IMR-90 (cell line): ENCODE data around the gene ITPR2. TPM values are rescaled to one million over a fixed set of nuclear protein-coding genes. Genes with fewer than 3 reads are reported as not detected.

Experiments used
- ATAC-seq: fragments of 200-7000 bp; cut with Tn5 transposase; 2 replicates; pipeline ENCODE4 v1.9.1; 2020; ENCODE audit warnings: low read depth, mild to moderate bottlenecking, moderate library complexity
- BruUV-seq: library from RNA; stranded (reverse); fragments of 400-500 nt; replicated peaks from 2 replicates; lab custom pipeline; 2021; lab: Mats Ljungman, UMichigan
- CTCF ChIA-PET: fragments of 300-600 bp; formaldehyde crosslinking; extraction: SDS; loops from one replicate; lab custom pipeline; 2021; ENCODE audit warnings: antibody characterized with exemption; lab: Yijun Ruan, JAX
- POLR2A ChIA-PET: fragments of 300-600 bp; sonication (Branson Sonifier 250); formaldehyde crosslinking; loops from one replicate; lab custom pipeline; 2022; ENCODE audit warnings: antibody characterized with exemption; ENCODE audit not compliant: unreplicated experiment; lab: Charles Lee
- DNase-seq: peaks from one replicate; pipeline ENCODE4 v3.0.0; 2013
- H2AFZ ChIP-seq: replicated peaks from 2 replicates; pipeline ENCODE3; 2013; ENCODE audit warnings: low read length, mild to moderate bottlenecking; ENCODE audit not compliant: poor library complexity
- H2AK5ac ChIP-seq: 2 replicates; pipeline ENCODE4 v1.6.1; 2013; ENCODE audit warnings: low read depth, low read length, inconsistent platforms
- H2AK9ac ChIP-seq: replicated peaks from 2 replicates; pipeline ENCODE3; 2013; ENCODE audit warnings: mild to moderate bottlenecking, low read depth, low read length, moderate library complexity; ENCODE audit not compliant: poor library complexity
- H2BK120ac ChIP-seq: 2 replicates; pipeline ENCODE4 v1.6.1; 2013; ENCODE audit warnings: low read depth, low read length, inconsistent platforms
- H2BK15ac ChIP-seq: 3 replicates; pipeline ENCODE4 v1.6.1; 2013; ENCODE audit warnings: low read depth, low read length, inconsistent platforms
- H2BK20ac ChIP-seq: 2 replicates; pipeline ENCODE4 v1.6.1; 2013; ENCODE audit warnings: low read depth, mild to moderate bottlenecking, inconsistent platforms, low read length, moderate library complexity
- H2BK5ac ChIP-seq: 2 replicates; pipeline ENCODE4 v1.6.1; 2013; ENCODE audit warnings: mild to moderate bottlenecking, low read depth, low read length, inconsistent platforms; ENCODE audit not compliant: poor library complexity, severe bottlenecking
- H3K14ac ChIP-seq: replicated peaks from 2 replicates; pipeline ENCODE4 v1.6.1; 2013; ENCODE audit warnings: low read depth, low read length, inconsistent platforms
- H3K18ac ChIP-seq: 2 replicates; pipeline ENCODE4 v1.6.1; 2013; ENCODE audit warnings: low read depth, low read length, control low read depth
- H3K23ac ChIP-seq: 2 replicates; pipeline ENCODE4 v1.6.1; 2013; ENCODE audit warnings: low read depth, low read length, inconsistent platforms
- H3K27ac ChIP-seq: 2 replicates; pipeline ENCODE4 v1.5.1; 2013; ENCODE audit warnings: mild to moderate bottlenecking, control low read depth, low read length; ENCODE audit not compliant: insufficient read depth
- H3K27me3 ChIP-seq: 2 replicates; pipeline ENCODE4 v1.6.1; 2013; ENCODE audit warnings: low read length; ENCODE audit not compliant: control insufficient read depth, insufficient read depth
- H3K36me3 ChIP-seq: 2 replicates; pipeline ENCODE4 v1.6.1; 2013; ENCODE audit warnings: low read length, mixed read lengths; ENCODE audit not compliant: control insufficient read depth, insufficient read depth
- H3K4ac ChIP-seq: 2 replicates; pipeline ENCODE4 v1.6.1; 2013; ENCODE audit warnings: low read depth, low read length, inconsistent platforms
- H3K4me1 ChIP-seq: 2 replicates; pipeline ENCODE4 v1.6.1; 2013; ENCODE audit warnings: low read length, mixed read lengths; ENCODE audit not compliant: control insufficient read depth, insufficient read depth
- H3K4me2 ChIP-seq: 2 replicates; pipeline ENCODE4 v1.6.1; 2013; ENCODE audit warnings: low read depth, mild to moderate bottlenecking, control low read depth, low read length, moderate library complexity
- H3K4me3 ChIP-seq: 2 replicates; pipeline ENCODE4 v1.5.1; 2013; ENCODE audit warnings: low read depth, mild to moderate bottlenecking, control low read depth, low read length, moderate library complexity; ENCODE audit not compliant: insufficient read depth
- H3K56ac ChIP-seq: 2 replicates; pipeline ENCODE4 v1.6.1; 2013; ENCODE audit warnings: low read length, inconsistent platforms; ENCODE audit not compliant: insufficient read depth; ENCODE audit errors: extremely low read depth
- H3K79me1 ChIP-seq, 2 experiments: 2 replicates each; pipeline ENCODE4 v1.6.1; 2013; ENCODE audit warnings: low read length in 2 of 2, inconsistent platforms in 1 of 2, low read depth in 1 of 2
- H3K9ac ChIP-seq: 2 replicates; pipeline ENCODE4 v1.6.1; 2013; ENCODE audit warnings: low read depth, low read length, control low read depth
- H3K9me1 ChIP-seq: 2 replicates; pipeline ENCODE4 v1.6.1; 2013; ENCODE audit warnings: low read length, inconsistent platforms; ENCODE audit not compliant: insufficient read depth
- H3K9me3 ChIP-seq: 2 replicates; pipeline ENCODE4 v1.6.1; 2013; ENCODE audit warnings: low read length; ENCODE audit not compliant: control insufficient read depth, insufficient read depth
- H4K20me1 ChIP-seq: 2 replicates; pipeline ENCODE4 v1.6.1; 2013; ENCODE audit warnings: low read length, inconsistent platforms; ENCODE audit not compliant: insufficient read depth
- H4K5ac ChIP-seq: 2 replicates; pipeline ENCODE4 v1.6.1; 2013; ENCODE audit warnings: mild to moderate bottlenecking, low read depth, low read length, control low read depth
- H4K8ac ChIP-seq, 2 experiments: 2 replicates each; pipeline ENCODE4 v1.6.1; 2013; ENCODE audit warnings: low read depth in 2 of 2, low read length in 2 of 2, control low read depth in 1 of 2, inconsistent platforms in 1 of 2
- H4K91ac ChIP-seq: 2 replicates; pipeline ENCODE4 v1.6.1; 2013; ENCODE audit warnings: low read depth, low read length, inconsistent platforms; ENCODE audit not compliant: insufficient read depth
- BHLHE40 ChIP-seq: fragments of 150-350 bp; IDR thresholded peaks from 2 replicates; pipeline ENCODE4 v1.6.1; 2016; ENCODE audit warnings: mild to moderate bottlenecking, low read depth, low read length
- CEBPB ChIP-seq: IDR thresholded peaks from 2 replicates; pipeline ENCODE4 v1.6.1; 2012; ENCODE audit warnings: low read depth, low read length, improper control_type of control experiment
- CHD1 ChIP-seq: IDR thresholded peaks from 2 replicates; pipeline ENCODE4 v1.6.1; 2012; ENCODE audit warnings: low read depth, low read length, improper control_type of control experiment
- FOS ChIP-seq: fragments of 150-350 bp; IDR thresholded peaks from 2 replicates; pipeline ENCODE4 v1.6.1; 2016; ENCODE audit warnings: low read depth, low read length
- MAFK ChIP-seq: IDR thresholded peaks from 2 replicates; pipeline ENCODE4 v1.6.1; 2012; ENCODE audit warnings: low read depth, low read length, improper control_type of control experiment
- MAZ ChIP-seq: IDR thresholded peaks from 2 replicates; pipeline ENCODE4 v1.6.1; 2012; ENCODE audit warnings: low read depth, mild to moderate bottlenecking, low read length, improper control_type of control experiment, moderate library complexity, borderline replicate concordance
- MXI1 ChIP-seq: IDR thresholded peaks from 2 replicates; pipeline ENCODE4 v1.6.1; 2012; ENCODE audit warnings: low read depth, mild to moderate bottlenecking, low read length, moderate library complexity, borderline replicate concordance
- NFE2L2 ChIP-seq: fragments of 150-350 bp; IDR thresholded peaks from 2 replicates; pipeline ENCODE4 v1.6.1; 2016; ENCODE audit warnings: low read depth, mild to moderate bottlenecking, low read length
- POLR2A ChIP-seq: IDR thresholded peaks from 2 replicates; pipeline ENCODE4 v1.6.1; 2012; ENCODE audit warnings: mild to moderate bottlenecking, low read depth, low read length
- RAD21 ChIP-seq: IDR thresholded peaks from 2 replicates; pipeline ENCODE4 v1.6.1; 2012; ENCODE audit warnings: low read length, improper control_type of control experiment
- RCOR1 ChIP-seq: IDR thresholded peaks from 2 replicates; pipeline ENCODE4 v1.6.1; 2012; ENCODE audit warnings: mild to moderate bottlenecking, low read length, improper control_type of control experiment; ENCODE audit not compliant: insufficient replicate concordance
- whole genome bisulfite sequencing, 2 experiments: methylation state at CpG; one replicate each; pipeline versions ENCODE4 v1.1.5 to v1.1.7; 2013; ENCODE audit warnings: missing lambda C conversion rate in 2 of 2; ENCODE audit not compliant: insufficient read length in 1 of 2; ENCODE audit errors: extremely low coverage in 2 of 2; 5-methylcytosine and 5-hydroxymethylcytosine counted together
- dilution Hi-C: fragments of 300-500 bp; cut with HindIII; formaldehyde crosslinking; loops from one replicate; pipeline ENCODE4 v1.14.3; 2018; ENCODE audit warnings: low sequenced_read_pairs; ENCODE audit not compliant: unreplicated experiment
- in situ Hi-C: fragments of 300-500 bp; cut with MboI; formaldehyde crosslinking; loops from 3 replicates; pipeline ENCODE4 v1.14.3; 2019; ENCODE audit warnings: low sequenced_read_pairs, inconsistent platforms, mixed read lengths
- intact Hi-C: fragments of 100-400 bp; cut with micrococcal nuclease; formaldehyde crosslinking; loops from 2 replicates; pipeline ENCODE4 v1.10.0; 2022
- polyA plus RNA-seq, 3 experiments: library from polyadenylated mRNA; depleted of rRNA; stranded (reverse); fragments of >200 nt; gene quantifications; 2 replicates each; pipeline ENCODE4 v1.2.3, GENCODE V29; 2012; ENCODE audit warnings: low replicate concordance in 1 of 3
- total RNA-seq: library from RNA; depleted of rRNA; stranded (reverse); fragments of >200 nt; gene quantifications from 2 replicates; pipeline ENCODE4 v1.2.3, GENCODE V29; 2012
- TF ChIP-seq, protein P1 (sequence below): conservative IDR thresholded peaks from 2 replicates; pipeline ENCODE4 v1.5.1; 2012; ENCODE audit warnings: mild to moderate bottlenecking, low read depth, low read length, improper control_type of control experiment

ITPR2 gene
- total and polyA plus RNA-seq, 2 of the 4 experiments (the other 2 are of a cell fraction) = 1.2 to 9.0 TPM

DNA sequence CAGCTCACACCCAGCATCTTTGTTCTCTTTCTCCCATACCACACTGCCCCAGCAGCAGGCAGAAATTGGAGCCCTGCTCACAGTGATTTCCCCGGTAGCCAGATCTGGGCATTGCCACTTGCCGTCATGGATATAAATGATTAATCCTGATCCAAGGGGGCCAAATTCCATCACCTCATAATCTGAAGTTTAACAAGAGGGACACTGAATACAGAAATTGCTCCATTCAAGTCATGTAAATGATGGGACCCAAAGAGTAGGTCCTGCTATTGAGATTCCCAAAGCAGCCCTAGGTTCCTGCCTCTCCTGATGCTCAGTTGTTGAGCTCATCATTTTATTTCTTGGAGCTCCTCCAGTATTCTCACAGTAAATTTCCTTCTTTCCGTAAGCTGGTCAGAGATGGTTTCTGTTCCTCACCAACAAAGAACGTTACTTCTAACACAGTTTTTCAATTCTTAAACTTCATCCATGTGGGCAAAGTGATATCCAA, 11.7 kb downstream of the ITPR2 start:
- Histone ChIP-seq H2AFZ (no peak overlapping the region), H2AK5ac (no peak overlapping the region), H3K4ac (no peak overlapping the region), H3K23ac (no peak overlapping the region), H3K36me3 (no peaks in the 10 kb centered on the region), H4K8ac (no peak overlapping the region), H2BK15ac (no peak overlapping the region), H4K20me1 (no peaks in the 10 kb centered on the region), H2BK20ac (no peak overlapping the region), H3K79me1 (peaks cover 0 to 3% of the 10 kb centered on the region in 2 experiments; a peak in 1 of 4 replicates), H3K56ac (no peak overlapping the region), H3K4me2 (no peak overlapping the region), H4K91ac (no peak overlapping the region), H3K14ac (no peak overlapping the region), H3K27me3 (no peaks in the 10 kb centered on the region), H3K4me3 (no peak overlapping the region), H2AK9ac (no peak overlapping the region), H3K4me1 (no peaks in the 10 kb centered on the region; the same call in 1 of the 2 replicates), H2BK5ac (no peak overlapping the region), H3K27ac (no peak overlapping the region), H3K9me1 (no peaks in the 10 kb centered on the region), H3K9me3 (no peaks in the 10 kb centered on the region), H4K5ac (no peak overlapping the region), H2BK120ac (no peak overlapping the region), H3K18ac (no peak overlapping the region), H3K9ac (no peak overlapping the region)
- POLR2A ChIA-PET = no interaction called here
- in situ Hi-C loops = no loop called here
- peak; percentile 23 for DNase-seq
- dilution Hi-C loops = no loop called here
- intact Hi-C loops = no loop called here
- TF ChIP-seq RAD21 = no peak
- no peak for TF ChIP-seq MXI1
- TF ChIP-seq, protein P1, sequence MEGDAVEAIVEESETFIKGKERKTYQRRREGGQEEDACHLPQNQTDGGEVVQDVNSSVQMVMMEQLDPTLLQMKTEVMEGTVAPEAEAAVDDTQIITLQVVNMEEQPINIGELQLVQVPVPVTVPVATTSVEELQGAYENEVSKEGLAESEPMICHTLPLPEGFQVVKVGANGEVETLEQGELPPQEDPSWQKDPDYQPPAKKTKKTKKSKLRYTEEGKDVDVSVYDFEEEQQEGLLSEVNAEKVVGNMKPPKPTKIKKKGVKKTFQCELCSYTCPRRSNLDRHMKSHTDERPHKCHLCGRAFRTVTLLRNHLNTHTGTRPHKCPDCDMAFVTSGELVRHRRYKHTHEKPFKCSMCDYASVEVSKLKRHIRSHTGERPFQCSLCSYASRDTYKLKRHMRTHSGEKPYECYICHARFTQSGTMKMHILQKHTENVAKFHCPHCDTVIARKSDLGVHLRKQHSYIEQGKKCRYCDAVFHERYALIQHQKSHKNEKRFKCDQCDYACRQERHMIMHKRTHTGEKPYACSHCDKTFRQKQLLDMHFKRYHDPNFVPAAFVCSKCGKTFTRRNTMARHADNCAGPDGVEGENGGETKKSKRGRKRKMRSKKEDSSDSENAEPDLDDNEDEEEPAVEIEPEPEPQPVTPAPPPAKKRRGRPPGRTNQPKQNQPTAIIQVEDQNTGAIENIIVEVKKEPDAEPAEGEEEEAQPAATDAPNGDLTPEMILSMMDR = no peak
- no peak for TF ChIP-seq MAZ
- TF ChIP-seq CEBPB = no peak
- TF ChIP-seq NFE2L2 = no peak
- no peak for TF ChIP-seq MAFK
- no peak for TF ChIP-seq CHD1
- no peak for TF ChIP-seq RCOR1
- no peak for TF ChIP-seq BHLHE40
- no peak for TF ChIP-seq FOS
- no peak for TF ChIP-seq POLR2A
- 88% methylated on average over 1 of the region's 4 CpGs; no CpG with 5 or more reads in 1 of the 2 experiments for WGBS, 2 experiments
- CTCF ChIA-PET = no interaction called here
- ATAC-seq = no peak
- BruUV-seq = no TSS peak
